Testis (tissue), 2 donors: ENCODE data around the gene ZBTB26.

ENCODE experiments used
- POLR2A ChIP-seq: fragments of 450-650 bp; IDR thresholded peaks from one replicate; pipeline ENCODE4 v1.6.1; 2017; ENCODE audit warnings: antibody characterized with exemption, mild to moderate bottlenecking, moderate library complexity
- TF ChIP-seq, protein P1 (sequence below), 3 experiments: fragments of 450-650 bp in 2 of 3; fragments of 200-600 bp in 1 of 3; sonication (generic) in 1 of 3; IDR thresholded peaks; one replicate each; pipeline ENCODE4 v1.5.1; 2016 to 2019; ENCODE audit warnings: antibody characterized with exemption in 3 of 3, mild to moderate bottlenecking in 2 of 3, moderate library complexity in 1 of 3

DNA sequence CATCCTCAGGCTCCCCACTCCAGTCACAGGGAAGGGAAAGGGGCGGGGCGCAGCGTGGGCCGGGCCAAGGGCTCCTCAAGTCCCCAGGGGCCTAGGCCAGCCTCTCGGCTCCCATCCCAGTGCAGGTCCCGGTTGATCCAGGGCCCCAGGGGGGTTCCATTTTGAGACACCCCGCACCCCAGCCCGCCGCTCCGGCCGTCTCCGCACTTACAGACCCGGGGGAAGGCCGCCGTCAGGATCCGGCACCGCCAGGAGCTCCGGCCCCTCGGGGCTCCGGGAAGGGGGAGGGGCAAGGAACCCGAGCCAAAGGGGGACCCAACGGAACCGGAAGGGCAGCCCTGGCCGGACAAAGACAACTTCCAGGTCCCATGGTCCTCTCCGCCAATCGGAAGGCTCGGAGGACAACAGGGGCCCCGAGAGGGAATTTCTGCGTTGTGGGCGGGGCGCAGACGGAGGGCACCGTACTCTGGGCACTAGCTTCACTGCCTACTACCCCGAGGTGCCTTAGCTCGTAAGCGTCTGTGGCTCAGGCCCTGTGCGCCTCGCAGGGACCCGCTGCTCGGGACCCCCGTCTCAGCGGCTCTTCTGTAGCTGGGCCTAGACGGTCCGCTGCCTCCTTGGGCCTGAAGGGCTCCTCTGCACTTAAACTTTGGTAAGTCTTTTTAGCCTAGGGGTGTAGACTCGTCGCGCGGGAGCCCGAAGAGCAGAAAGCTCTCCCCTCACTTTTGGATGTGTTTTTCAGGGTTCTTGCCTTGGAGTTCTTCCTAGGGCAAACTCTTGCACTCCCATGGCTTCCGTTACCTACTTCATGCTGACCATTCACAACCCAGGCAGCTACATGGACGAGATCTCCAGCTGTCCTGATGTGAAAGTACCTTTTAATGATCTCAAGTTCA lies at the start of gene ZBTB26:
- TF ChIP-seq, protein P1, sequence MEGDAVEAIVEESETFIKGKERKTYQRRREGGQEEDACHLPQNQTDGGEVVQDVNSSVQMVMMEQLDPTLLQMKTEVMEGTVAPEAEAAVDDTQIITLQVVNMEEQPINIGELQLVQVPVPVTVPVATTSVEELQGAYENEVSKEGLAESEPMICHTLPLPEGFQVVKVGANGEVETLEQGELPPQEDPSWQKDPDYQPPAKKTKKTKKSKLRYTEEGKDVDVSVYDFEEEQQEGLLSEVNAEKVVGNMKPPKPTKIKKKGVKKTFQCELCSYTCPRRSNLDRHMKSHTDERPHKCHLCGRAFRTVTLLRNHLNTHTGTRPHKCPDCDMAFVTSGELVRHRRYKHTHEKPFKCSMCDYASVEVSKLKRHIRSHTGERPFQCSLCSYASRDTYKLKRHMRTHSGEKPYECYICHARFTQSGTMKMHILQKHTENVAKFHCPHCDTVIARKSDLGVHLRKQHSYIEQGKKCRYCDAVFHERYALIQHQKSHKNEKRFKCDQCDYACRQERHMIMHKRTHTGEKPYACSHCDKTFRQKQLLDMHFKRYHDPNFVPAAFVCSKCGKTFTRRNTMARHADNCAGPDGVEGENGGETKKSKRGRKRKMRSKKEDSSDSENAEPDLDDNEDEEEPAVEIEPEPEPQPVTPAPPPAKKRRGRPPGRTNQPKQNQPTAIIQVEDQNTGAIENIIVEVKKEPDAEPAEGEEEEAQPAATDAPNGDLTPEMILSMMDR (IDR thresholded peaks at IDR 0.05) = no peak
- no peak for TF ChIP-seq POLR2A
